ENCODE results near the gene MAMDC2. TPM values are rescaled to one million over a fixed set of nuclear protein-coding genes. Genes with fewer than 3 reads are reported as not detected.

Gene MAMDC2
- total and polyA plus RNA-seq, 2 donors from 2014 or later: 1.5 to 7.1 TPM

DNA sequence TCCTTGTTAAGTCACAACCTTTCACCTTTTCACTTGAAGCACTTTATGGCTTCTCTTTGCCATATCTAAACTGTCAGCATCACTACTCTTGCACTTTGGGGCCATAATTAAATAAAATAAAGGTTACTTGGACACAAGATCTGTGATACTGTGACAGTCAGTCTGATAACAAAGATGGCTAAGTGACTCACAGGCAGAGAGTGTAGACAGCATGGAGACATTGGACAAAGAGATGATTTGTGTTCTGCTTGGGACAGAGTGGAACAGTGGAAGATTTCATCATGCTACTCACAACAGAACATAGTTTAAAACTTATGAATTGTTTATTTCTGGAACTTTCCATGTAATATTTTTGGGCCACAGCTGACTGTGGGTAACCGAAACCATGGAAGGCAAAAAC is 133.5 kb downstream of the MAMDC2 start:
- Histone ChIP-seq H3K4me1 (ENCODE audit: control insufficient read depth in 2 of 3, insufficient read depth in 2 of 3, low read depth in 1 of 3, low read length in 3 of 3) (no peaks in the 10 kb centered on the region), H3K27ac (ENCODE audit: low read depth in 2 of 2, low read length in 2 of 2) (no peak overlapping the region), H3K36me3 (ENCODE audit: control insufficient read depth in 2 of 3, insufficient read depth in 3 of 3, low read length in 3 of 3) (no peaks in the 10 kb centered on the region), H3K27me3 (ENCODE audit: control insufficient read depth, insufficient read depth, low read length) (no peaks in the 10 kb centered on the region), H3K9ac (ENCODE audit: low read length in 3 of 3) (no peak overlapping the region), H3K9me3 (ENCODE audit: control insufficient read depth in 2 of 3, insufficient read depth in 1 of 3, low read length in 3 of 3) (no peaks in the 10 kb centered on the region), H3K4me3 (ENCODE audit: low read length in 3 of 3) (no peak overlapping the region)
- TF ChIP-seq, protein P1, sequence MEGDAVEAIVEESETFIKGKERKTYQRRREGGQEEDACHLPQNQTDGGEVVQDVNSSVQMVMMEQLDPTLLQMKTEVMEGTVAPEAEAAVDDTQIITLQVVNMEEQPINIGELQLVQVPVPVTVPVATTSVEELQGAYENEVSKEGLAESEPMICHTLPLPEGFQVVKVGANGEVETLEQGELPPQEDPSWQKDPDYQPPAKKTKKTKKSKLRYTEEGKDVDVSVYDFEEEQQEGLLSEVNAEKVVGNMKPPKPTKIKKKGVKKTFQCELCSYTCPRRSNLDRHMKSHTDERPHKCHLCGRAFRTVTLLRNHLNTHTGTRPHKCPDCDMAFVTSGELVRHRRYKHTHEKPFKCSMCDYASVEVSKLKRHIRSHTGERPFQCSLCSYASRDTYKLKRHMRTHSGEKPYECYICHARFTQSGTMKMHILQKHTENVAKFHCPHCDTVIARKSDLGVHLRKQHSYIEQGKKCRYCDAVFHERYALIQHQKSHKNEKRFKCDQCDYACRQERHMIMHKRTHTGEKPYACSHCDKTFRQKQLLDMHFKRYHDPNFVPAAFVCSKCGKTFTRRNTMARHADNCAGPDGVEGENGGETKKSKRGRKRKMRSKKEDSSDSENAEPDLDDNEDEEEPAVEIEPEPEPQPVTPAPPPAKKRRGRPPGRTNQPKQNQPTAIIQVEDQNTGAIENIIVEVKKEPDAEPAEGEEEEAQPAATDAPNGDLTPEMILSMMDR (IDR thresholded peaks at IDR 0.05; ENCODE audit: borderline replicate concordance, extremely low read depth, insufficient read depth): no peak
- FAIRE-seq: no peak
- DNase-seq: no peak
- intact Hi-C loops (cut with DNase I): no loop called here

DNA sequence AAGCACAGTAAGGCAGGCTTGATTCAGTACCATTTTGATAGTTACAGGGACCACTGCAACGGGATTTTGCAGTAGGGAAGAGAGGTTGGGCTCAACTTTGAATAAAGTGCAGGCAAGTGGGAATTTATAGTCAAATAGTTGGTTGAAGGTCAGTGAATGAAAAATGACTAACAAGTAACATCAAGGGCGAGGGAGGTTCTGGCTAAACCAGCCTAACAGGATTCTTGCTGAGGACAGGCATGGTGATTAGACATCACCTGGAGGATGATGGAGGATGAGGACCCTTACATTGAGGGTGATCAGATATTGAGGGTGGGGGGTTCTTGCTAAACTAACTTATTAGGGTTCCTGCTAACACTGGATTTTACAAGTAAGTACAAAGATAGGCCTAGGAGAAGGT is 149.1 kb downstream of the MAMDC2 start:
- Histone ChIP-seq H3K9me3 (ENCODE audit: control insufficient read depth in 2 of 3, insufficient read depth in 1 of 3, low read length in 3 of 3) (no peaks in the 10 kb centered on the region), H3K36me3 (ENCODE audit: control insufficient read depth in 2 of 3, insufficient read depth in 3 of 3, low read length in 3 of 3) (no peaks in the 10 kb centered on the region), H3K27ac (ENCODE audit: low read depth in 2 of 2, low read length in 2 of 2) (no peak overlapping the region), H3K9ac (ENCODE audit: low read length in 3 of 3) (no peak overlapping the region), H3K4me1 (ENCODE audit: control insufficient read depth in 2 of 3, insufficient read depth in 2 of 3, low read depth in 1 of 3, low read length in 3 of 3) (no peaks in the 10 kb centered on the region), H3K27me3 (ENCODE audit: control insufficient read depth, insufficient read depth, low read length) (no peaks in the 10 kb centered on the region), H3K4me3 (ENCODE audit: low read length in 3 of 3) (no peak overlapping the region)
- TF ChIP-seq, protein P1 (IDR thresholded peaks at IDR 0.05; ENCODE audit: borderline replicate concordance, extremely low read depth, insufficient read depth): no peak
- FAIRE-seq (no peak), DNase-seq (no peak)
- intact Hi-C loops (cut with DNase I): no loop called here

DNA sequence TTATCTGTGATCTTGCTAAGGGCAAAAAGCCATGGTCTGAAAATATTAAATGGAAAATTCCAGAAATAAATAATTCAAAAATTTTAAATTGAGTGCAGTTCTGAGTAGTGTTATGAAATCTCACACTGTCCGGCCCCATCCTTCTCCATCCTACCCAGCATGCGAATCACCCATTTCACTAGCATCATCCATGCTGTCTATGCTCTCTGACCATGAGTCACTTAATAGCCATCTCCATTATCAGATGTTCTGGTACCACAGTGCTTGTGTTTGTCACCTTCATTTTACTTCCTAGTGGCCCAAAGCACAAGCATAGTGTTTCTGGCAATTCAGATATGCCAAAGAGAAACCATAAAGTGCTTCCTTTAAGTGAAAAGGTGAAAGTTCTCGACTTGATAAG is 151.8 kb downstream of the MAMDC2 start:
- Histone ChIP-seq H3K9me3 (ENCODE audit: control insufficient read depth in 2 of 3, insufficient read depth in 1 of 3, low read length in 3 of 3) (no peaks in the 10 kb centered on the region), H3K27ac (ENCODE audit: low read depth in 2 of 2, low read length in 2 of 2) (no peak overlapping the region), H3K36me3 (ENCODE audit: control insufficient read depth in 2 of 3, insufficient read depth in 3 of 3, low read length in 3 of 3) (no peaks in the 10 kb centered on the region), H3K4me1 (ENCODE audit: control insufficient read depth in 2 of 3, insufficient read depth in 2 of 3, low read depth in 1 of 3, low read length in 3 of 3) (no peaks in the 10 kb centered on the region), H3K4me3 (ENCODE audit: low read length in 3 of 3) (no peak overlapping the region), H3K9ac (ENCODE audit: low read length in 3 of 3) (no peak overlapping the region), H3K27me3 (ENCODE audit: control insufficient read depth, insufficient read depth, low read length) (no peaks in the 10 kb centered on the region)
- FAIRE-seq: no peak
- intact Hi-C loops (cut with DNase I): no loop called here
- TF ChIP-seq, protein P1 (IDR thresholded peaks at IDR 0.05; ENCODE audit: borderline replicate concordance, extremely low read depth, insufficient read depth): no peak
- DNase-seq: no peak
